ENCODE data around the gene NCAPD3. TPM values are rescaled to one million over a fixed set of nuclear protein-coding genes. Genes with fewer than 3 reads are reported as not detected.

The NCAPD3 gene
- total RNA-seq, 1 experiment from 2014 or later = 26.7 TPM

- intact Hi-C loops (cut with micrococcal nuclease) = no loop called here
These were observed 13.8 kb upstream of the NCAPD3 start for GRCh38 chr11:134237557-134237922.

GRCh38 chr11:134236834-134237556 lies 13.2 kb upstream of the NCAPD3 start:
- ChIA-PET CTCF (interaction anchor here (0.6 kb wide), 1 partner anchor 73 kb away, joined by 4 read pairs; no protein-coding TSS in a partner anchor), POLR2A (no interaction called here)
- no peaks in the 10 kb centered on the region for H3K4me1 Mint-ChIP-seq (ENCODE audit: insufficient read depth, unreplicated experiment)
- BruUV-seq (replicated peaks) = no TSS peak
- H3K27me3 Mint-ChIP-seq (ENCODE audit: insufficient read depth, unreplicated experiment) = no peaks in the 10 kb centered on the region
- DNase-seq (ENCODE audit: unreplicated experiment) = no peak
- no peak overlapping the region for H3K4me3 Mint-ChIP-seq (ENCODE audit: unreplicated experiment)
- intact Hi-C loops (cut with micrococcal nuclease) = no loop called here
- peak overlapping the region; percentile 28 for H3K27ac Mint-ChIP-seq (ENCODE audit: low read depth, unreplicated experiment)
- H3K9me3 Mint-ChIP-seq (ENCODE audit: unreplicated experiment) = no peaks in the 10 kb centered on the region
- TF ChIP-seq CTCF (IDR thresholded peaks at IDR 0.05; ENCODE audit: unreplicated experiment) = no peak
- H3K36me3 Mint-ChIP-seq (ENCODE audit: insufficient read depth, unreplicated experiment) = peaks cover 14% of the 10 kb centered on the region

More at GRCh38 chr11:134237557-134237922, 13.8 kb upstream of the NCAPD3 start:
- no TSS peak for BruUV-seq (replicated peaks)
- Mint-ChIP-seq H3K4me1 (ENCODE audit: insufficient read depth, unreplicated experiment) (no peaks in the 10 kb centered on the region), H3K4me3 (ENCODE audit: unreplicated experiment) (no peak overlapping the region), H3K27me3 (ENCODE audit: insufficient read depth, unreplicated experiment) (no peaks in the 10 kb centered on the region), H3K36me3 (ENCODE audit: insufficient read depth, unreplicated experiment) (peaks cover 14% of the 10 kb centered on the region), H3K27ac (ENCODE audit: low read depth, unreplicated experiment) (peak overlapping the region; percentile 28), H3K9me3 (ENCODE audit: unreplicated experiment) (no peaks in the 10 kb centered on the region)
- no peak for TF ChIP-seq CTCF (IDR thresholded peaks at IDR 0.05; ENCODE audit: unreplicated experiment)
- no peak for DNase-seq (ENCODE audit: unreplicated experiment)
- CTCF ChIA-PET = interaction anchor here (0.6 kb wide), 1 partner anchor 74 kb away, joined by 4 read pairs; no protein-coding TSS in a partner anchor
- POLR2A ChIA-PET = interaction anchor here (2.4 kb wide), 1 partner anchor 14 kb away, joined by 8 read pairs; no protein-coding TSS in a partner anchor

GRCh38 chr11:134235399-134235798 lies 11.6 kb upstream of the NCAPD3 start:
- BruUV-seq (replicated peaks) = no TSS peak
- POLR2A ChIA-PET = no interaction called here
- DNase-seq (ENCODE audit: unreplicated experiment) = no peak
- Mint-ChIP-seq H3K36me3 (ENCODE audit: insufficient read depth, unreplicated experiment) (peaks cover 21% of the 10 kb centered on the region), H3K4me3 (ENCODE audit: unreplicated experiment) (no peak overlapping the region), H3K4me1 (ENCODE audit: insufficient read depth, unreplicated experiment) (no peaks in the 10 kb centered on the region), H3K9me3 (ENCODE audit: unreplicated experiment) (no peaks in the 10 kb centered on the region), H3K27ac (ENCODE audit: low read depth, unreplicated experiment) (no peak overlapping the region), H3K27me3 (ENCODE audit: insufficient read depth, unreplicated experiment) (no peaks in the 10 kb centered on the region)
- CTCF ChIA-PET = interaction anchor here (0.7 kb wide), 1 partner anchor 17 kb away, joined by 3 read pairs; no protein-coding TSS in a partner anchor
- TF ChIP-seq CTCF (IDR thresholded peaks at IDR 0.05; ENCODE audit: unreplicated experiment) = no peak
- intact Hi-C loops (cut with micrococcal nuclease) = no loop called here

GRCh38 chr11:134233729-134234179 lies 10.0 kb upstream of the NCAPD3 start:
- Mint-ChIP-seq H3K4me3 (ENCODE audit: unreplicated experiment) (no peak overlapping the region), H3K4me1 (ENCODE audit: insufficient read depth, unreplicated experiment) (peaks cover 8% of the 10 kb centered on the region), H3K36me3 (ENCODE audit: insufficient read depth, unreplicated experiment) (peaks cover 27% of the 10 kb centered on the region), H3K9me3 (ENCODE audit: unreplicated experiment) (no peaks in the 10 kb centered on the region), H3K27me3 (ENCODE audit: insufficient read depth, unreplicated experiment) (no peaks in the 10 kb centered on the region), H3K27ac (ENCODE audit: low read depth, unreplicated experiment) (no peak overlapping the region)
- no TSS peak for BruUV-seq (replicated peaks)
- intact Hi-C loops (cut with micrococcal nuclease) = no loop called here
- ChIA-PET POLR2A (interaction anchor here (1.2 to 1.5 kb wide), 2 partner anchors 9 to 10 kb away, joined by 3 to 4 read pairs; partner anchors contain the start of genes NCAPD3 and VPS26B), CTCF (interaction anchor here (0.6 to 1.6 kb wide), 5 partner anchors 10 to 1669 kb away, joined by 3 to 6 read pairs (median 3); no protein-coding TSS in a partner anchor)
- TF ChIP-seq CTCF (IDR thresholded peaks at IDR 0.05; ENCODE audit: unreplicated experiment) = no peak
- DNase-seq (ENCODE audit: unreplicated experiment) = no peak
